ENCODE results near the gene ALMS1.

The ALMS1 gene

DNA sequence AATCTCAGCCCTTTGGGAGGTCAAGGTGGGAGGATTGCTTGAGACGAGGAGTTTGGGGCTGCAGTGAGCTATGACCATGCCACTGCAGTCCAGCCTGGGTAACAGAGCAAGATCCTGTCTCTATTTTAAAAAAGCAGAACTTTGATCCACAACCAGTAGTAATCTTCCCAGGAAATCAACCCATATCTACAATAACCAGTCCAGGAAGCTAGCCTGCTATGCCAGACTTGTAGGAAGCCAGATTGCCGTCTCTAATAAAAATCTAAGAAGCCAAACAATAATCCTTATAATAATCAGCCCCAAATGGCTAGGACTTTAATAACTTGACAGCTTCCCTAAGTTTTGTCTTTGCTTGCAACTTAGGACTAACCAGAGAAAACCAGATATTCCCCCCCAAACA lies 9.0 kb upstream of the ALMS1 start:
- TF ChIP-seq, protein P1, sequence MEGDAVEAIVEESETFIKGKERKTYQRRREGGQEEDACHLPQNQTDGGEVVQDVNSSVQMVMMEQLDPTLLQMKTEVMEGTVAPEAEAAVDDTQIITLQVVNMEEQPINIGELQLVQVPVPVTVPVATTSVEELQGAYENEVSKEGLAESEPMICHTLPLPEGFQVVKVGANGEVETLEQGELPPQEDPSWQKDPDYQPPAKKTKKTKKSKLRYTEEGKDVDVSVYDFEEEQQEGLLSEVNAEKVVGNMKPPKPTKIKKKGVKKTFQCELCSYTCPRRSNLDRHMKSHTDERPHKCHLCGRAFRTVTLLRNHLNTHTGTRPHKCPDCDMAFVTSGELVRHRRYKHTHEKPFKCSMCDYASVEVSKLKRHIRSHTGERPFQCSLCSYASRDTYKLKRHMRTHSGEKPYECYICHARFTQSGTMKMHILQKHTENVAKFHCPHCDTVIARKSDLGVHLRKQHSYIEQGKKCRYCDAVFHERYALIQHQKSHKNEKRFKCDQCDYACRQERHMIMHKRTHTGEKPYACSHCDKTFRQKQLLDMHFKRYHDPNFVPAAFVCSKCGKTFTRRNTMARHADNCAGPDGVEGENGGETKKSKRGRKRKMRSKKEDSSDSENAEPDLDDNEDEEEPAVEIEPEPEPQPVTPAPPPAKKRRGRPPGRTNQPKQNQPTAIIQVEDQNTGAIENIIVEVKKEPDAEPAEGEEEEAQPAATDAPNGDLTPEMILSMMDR (IDR thresholded peaks at IDR 0.05; ENCODE audit: low read depth, low read length): no peak
- DNase-seq (ENCODE audit: extremely low read depth, low read depth): no peak

DNA sequence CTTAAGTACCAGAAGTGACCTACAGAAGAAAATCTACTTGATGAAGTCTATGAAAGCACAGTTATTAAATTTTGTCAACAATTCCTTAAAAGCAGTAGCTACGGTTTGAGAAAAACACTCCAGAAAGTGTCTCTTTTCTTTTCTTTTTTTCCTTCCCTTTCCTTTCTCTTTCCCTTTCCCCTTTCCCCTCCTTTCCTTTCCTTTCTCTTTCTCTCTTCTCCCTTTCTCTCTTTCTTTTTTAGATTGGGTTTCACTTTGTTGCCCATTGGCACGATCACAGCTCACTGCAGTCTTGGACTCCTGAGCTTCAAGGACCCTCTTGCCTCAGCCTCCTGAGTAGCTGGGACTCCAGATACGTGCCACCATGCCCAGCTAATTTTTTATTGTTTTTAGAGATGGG lies 2.6 kb upstream of the ALMS1 start:
- TF ChIP-seq, protein P1 (IDR thresholded peaks at IDR 0.05; ENCODE audit: low read depth, low read length): no peak
- no peak for DNase-seq (ENCODE audit: extremely low read depth, low read depth)

DNA sequence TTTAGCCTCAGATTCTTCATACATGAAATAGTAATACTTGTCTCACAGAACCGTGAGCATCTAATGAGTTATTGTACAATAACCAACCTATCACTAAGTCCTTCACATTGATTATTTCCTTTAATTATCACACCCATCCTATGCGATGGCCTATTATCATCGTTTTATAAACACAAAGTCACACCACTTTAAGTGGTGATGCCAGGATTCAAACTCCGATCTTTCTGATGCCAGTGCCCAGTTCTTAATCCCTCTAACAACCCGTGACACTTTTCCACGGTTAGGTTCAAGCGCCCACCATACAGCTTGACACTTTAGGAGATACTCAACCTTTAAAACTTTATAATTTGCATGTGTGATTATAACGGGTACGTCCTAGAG lies 523 bp upstream of the ALMS1 start:
- TF ChIP-seq, protein P1 (IDR thresholded peaks at IDR 0.05; ENCODE audit: low read depth, low read length): no peak
- DNase-seq (ENCODE audit: extremely low read depth, low read depth): no peak

DNA sequence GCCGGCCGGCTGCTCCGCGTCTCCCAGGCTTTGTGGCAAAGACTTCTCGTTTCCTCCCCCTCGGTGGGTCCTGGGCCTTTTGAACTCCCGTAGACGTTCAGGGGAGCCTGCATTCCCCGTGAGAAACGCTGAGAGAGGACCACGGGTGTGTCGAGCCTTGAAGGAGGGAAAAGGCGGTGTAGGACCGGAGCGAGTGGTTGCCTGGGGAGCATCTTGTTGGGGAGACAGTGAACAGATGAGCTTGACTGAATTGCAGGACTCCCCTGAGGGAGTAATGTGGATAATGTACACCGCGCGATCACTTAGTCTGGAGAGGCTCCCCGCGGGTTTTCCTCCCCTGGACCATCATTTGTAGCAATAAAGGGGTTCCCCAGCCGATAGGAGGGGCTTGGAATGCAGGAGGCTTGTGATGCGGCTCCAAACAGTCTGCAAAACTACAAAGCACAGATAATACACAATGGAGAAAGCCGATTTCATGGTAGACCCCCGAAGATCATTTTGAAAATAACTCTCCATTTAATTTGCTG lies 769 bp downstream of the ALMS1 start:
- TF ChIP-seq, protein P1 (IDR thresholded peaks at IDR 0.05; ENCODE audit: low read depth, low read length): no peak
- DNase-seq (ENCODE audit: extremely low read depth, low read depth): no peak

DNA sequence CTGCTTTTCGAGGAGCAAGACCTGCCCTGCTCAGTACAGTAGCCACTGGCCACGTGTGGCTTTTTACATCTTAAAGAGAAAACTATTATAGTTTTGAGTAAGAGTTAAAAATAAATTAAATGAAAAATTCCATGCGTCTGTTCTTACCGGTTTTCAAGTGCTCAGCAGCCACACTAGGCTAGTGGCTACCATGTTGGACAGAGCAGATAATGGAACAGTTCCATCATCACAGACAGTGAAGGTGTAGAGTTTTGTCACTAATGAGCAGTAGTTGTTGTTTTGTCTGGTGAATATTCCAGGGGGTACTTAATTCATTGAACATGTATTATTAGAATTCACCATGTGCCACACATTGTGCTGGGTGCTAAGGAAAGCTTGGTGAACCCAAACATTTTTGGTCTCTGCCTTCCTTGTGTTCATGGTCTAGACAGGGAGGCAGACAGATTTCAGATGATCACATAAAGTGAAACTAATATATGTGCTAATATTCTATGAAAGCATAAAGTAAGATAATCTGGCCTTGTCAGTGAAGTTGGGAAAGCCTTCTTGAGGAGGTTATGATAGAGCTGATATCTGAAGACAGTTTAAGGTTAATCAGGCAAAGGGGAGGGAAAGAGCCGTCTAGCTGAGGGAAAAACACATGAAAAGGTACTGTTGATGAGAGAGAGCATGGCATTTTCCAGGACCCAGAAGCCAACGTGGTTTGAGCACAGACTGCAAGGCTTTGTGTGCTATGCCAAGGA lies 1.4 kb downstream of the ALMS1 start:
- TF ChIP-seq, protein P1 (IDR thresholded peaks at IDR 0.05; ENCODE audit: low read depth, low read length): no peak
- DNase-seq (ENCODE audit: extremely low read depth, low read depth): no peak

DNA sequence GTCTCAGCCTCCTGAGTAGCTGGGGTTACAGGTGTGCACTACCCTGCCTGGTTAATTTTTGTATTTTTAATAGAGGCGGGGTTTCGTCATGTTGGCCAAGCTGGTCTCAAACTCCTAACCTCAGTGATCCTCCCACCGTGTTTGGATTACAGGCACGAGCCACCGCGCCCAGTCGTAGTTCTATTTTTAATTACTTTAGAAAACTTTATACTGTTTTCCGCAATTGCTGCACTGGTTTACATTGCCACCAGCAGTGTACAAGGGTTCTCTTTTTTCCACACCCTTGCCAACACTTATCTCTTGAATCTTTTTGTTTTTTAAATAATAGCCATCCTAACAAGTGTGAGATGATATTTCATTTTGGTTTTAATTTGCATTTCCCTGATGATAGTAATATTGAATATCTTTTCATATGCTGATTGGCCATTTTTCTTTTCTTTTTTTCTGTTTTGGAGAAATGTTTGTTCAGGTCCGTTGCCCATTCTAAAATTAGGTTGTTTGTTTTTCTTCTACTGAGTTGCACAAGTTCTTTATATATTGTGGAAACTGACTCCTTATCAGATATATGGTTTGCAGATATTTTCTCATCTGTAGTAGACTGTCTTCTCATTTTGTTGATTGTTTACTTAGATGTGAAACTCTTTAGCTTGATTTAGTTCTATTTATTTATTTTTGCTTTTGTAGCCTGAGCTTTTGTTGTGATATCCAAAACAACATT lies 16.9 kb downstream of the ALMS1 start:
- no peak for DNase-seq (ENCODE audit: extremely low read depth, low read depth)

More for the DNA sequence above, 16.9 kb downstream of the ALMS1 start:
- TF ChIP-seq, protein P1 (IDR thresholded peaks at IDR 0.05; ENCODE audit: low read depth, low read length): no peak
